Heart left ventricle (tissue), 16 donors: ENCODE results near the gene CFAP99. TPM values are rescaled to one million over a fixed set of nuclear protein-coding genes. Genes with fewer than 3 reads are reported as not detected.

Experiments used
- ATAC-seq, 4 donors: fragments of 200-7000 bp; cut with Tn5 transposase; one replicate each; pipeline ENCODE4 v1.9.1; 2020 to 2022; ENCODE audit warnings: moderate library complexity in 4 of 4, mild to moderate bottlenecking in 3 of 4, moderate number of reproducible peaks in 1 of 4
- DNase-seq, 5 donors: peaks; one replicate each; pipeline ENCODE4 v3.0.0-alpha.2; 2020
- H3K27ac ChIP-seq, 12 donors: fragments of 200-600 bp; sonication (generic) in 4 of 12; one replicate each; pipeline versions ENCODE4 v1.5.0 to v1.8.0; 2016 to 2022; ENCODE audit warnings: mild to moderate bottlenecking in 2 of 12
- H3K27me3 ChIP-seq, 9 donors: fragments of 200-600 bp; sonication (generic) in 2 of 9; one replicate each; pipeline versions ENCODE4 v1.5.1 to v1.8.0; 2016 to 2022; ENCODE audit warnings: mild to moderate bottlenecking in 3 of 9
- H3K36me3 ChIP-seq, 9 donors: fragments of 200-600 bp; sonication (generic) in 2 of 9; one replicate each; pipeline versions ENCODE4 v1.5.0 to v1.8.0; 2018 to 2022; ENCODE audit warnings: mild to moderate bottlenecking in 2 of 9
- H3K4me1 ChIP-seq, 12 donors: fragments of 200-600 bp; sonication (generic) in 4 of 12; one replicate each; pipeline versions ENCODE4 v1.5.0 to v1.8.0; 2016 to 2022; ENCODE audit warnings: mild to moderate bottlenecking in 3 of 12
- H3K4me3 ChIP-seq, 12 donors: fragments of 200-600 bp; sonication (generic) in 4 of 12; one replicate each; pipeline versions ENCODE4 v1.5.0 to v1.8.0; 2017 to 2022; ENCODE audit warnings: mild to moderate bottlenecking in 9 of 12, moderate library complexity in 4 of 12
- H3K9me3 ChIP-seq, 12 donors: fragments of 200-600 bp; sonication (generic) in 4 of 12; one replicate each; pipeline versions ENCODE4 v1.5.0 to v1.8.0; 2016 to 2022; ENCODE audit warnings: mild to moderate bottlenecking in 1 of 12
- POLR2A ChIP-seq, 2 donors: fragments of 450-650 bp; IDR thresholded peaks; one replicate each; pipeline ENCODE4 v1.6.1; 2017; ENCODE audit warnings: antibody characterized with exemption in 2 of 2, mild to moderate bottlenecking in 2 of 2, moderate library complexity in 2 of 2
- WGBS, 4 donors: extraction: QIAGEN DNeasy Blood & Tissue Kit in 2 of 4; methylation state at CpG; one replicate each; pipeline versions ENCODE4 v1.1.5 to v1.1.7; 2013 to 2018; 5-methylcytosine and 5-hydroxymethylcytosine counted together
- intact Hi-C, 10 donors: fragments of 100-400 bp; cut with DNase I; formaldehyde crosslinking; loops; one replicate each; pipeline versions ENCODE4 v1.11.1 to v1.14.2; 2022
- polyA plus RNA-seq, 2 donors: library from polyadenylated mRNA; stranded (reverse); fragments of 200-250 nt; gene quantifications; one replicate each; pipeline ENCODE4 v1.2.3, GENCODE V29; 2013
- total RNA-seq, 9 donors: library from RNA; depleted of rRNA in 2 of 9; stranded (reverse); fragments of >200 nt in 2 of 9; fragmentation: NEBNext Ultra II Directional in 3 of 9; extraction: Animal tissue kit (Norgen Biotek cat#: 25700) in 3 of 9; gene quantifications; one replicate each; pipeline versions ENCODE4 v1.1.0 to v1.2.4, GENCODE V29; 2016 to 2023
- TF ChIP-seq, protein P1 (sequence below), 12 donors: fragments of 200-600 bp; sonication (generic) in 4 of 12; IDR thresholded peaks; one replicate each; pipeline versions ENCODE4 v1.5.0 to v1.8.0; 2018 to 2022; ENCODE audit warnings: antibody characterized with exemption in 12 of 12, mild to moderate bottlenecking in 5 of 12
- donor health status: ischemic (EF 13 %, LVEDD 7.1; RV severe dilation, severe dysfunction).
- donor health status: healthy with polysubstance abuse.
- donor health status: DM: no; HTN: yes; CAD: no.
- donor health status: DM: no; HTN: no; CAD: no.
- donor health status: ischemic (EF 25% LVEDD 6.9; RV normal size, moderate dysfunction).
- donor health status: ischemic (EF 25% LVEDD 5.7; RV mildly dilated, moderate dysfunction).
- donor health status: healthy.
- donor health status: DM: yes; HTN: yes; CAD: no.
- donor health status: ischemic (EF 35%, LVEDD 5.7; RV mildly dilated, moderate dysfunction).
- donor health status: nonischemic (EF 11% LVEDD 7.7; RV severe dilation, severe dysfunction).
- donor health status: DM: yes; HTN: yes; CAD: no.
- donor health status: PGD.
- donor health status: ischemic (EF 29% LVEDD 5.4; RV normal size, mild dysfunction).
- donor health status: nonischemic (EF 23%, LVEDD 6.1; RV moderate dilation, normal function).

The CFAP99 gene
- total and polyA plus RNA-seq, 11 donors: not detected

DNA sequence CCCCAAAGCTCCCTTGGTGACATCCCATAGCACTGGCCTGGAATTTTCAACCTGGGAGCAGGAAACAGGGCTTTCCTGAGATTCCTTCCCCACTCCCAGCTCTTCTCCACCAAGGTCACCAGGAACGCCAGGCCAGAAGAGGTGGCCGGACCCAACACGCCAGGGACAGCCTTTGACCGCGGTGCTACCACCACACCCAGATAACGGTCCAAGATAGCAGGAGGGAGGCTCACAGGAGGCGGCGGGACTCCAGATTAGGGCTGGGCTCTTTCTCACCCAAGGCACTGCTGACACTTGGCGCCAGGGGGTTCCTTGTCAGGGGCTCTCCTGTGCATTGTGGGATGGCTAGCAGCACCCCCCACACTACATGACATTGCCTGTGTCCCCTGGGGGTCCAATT is 23.2 kb upstream of the CFAP99 start:
- H3K9me3 ChIP-seq: no peaks in the 10 kb centered on the region
- H3K36me3 ChIP-seq: no peaks in the 10 kb centered on the region
- no peak overlapping the region for H3K4me3 ChIP-seq
- DNase-seq (no peak), ATAC-seq (no peak)
- intact Hi-C loops: no loop called here
- 81 to 100% (median 82%) methylated on average over 1 to 9 of the region's 9 CpGs for WGBS, 4 donors
- no peak overlapping the region for H3K27ac ChIP-seq
- H3K27me3 ChIP-seq: no peaks in the 10 kb centered on the region
- peaks cover 0 to 11% (median 3%) of the 10 kb centered on the region in 12 donors for H3K4me1 ChIP-seq
- TF ChIP-seq, protein P1, sequence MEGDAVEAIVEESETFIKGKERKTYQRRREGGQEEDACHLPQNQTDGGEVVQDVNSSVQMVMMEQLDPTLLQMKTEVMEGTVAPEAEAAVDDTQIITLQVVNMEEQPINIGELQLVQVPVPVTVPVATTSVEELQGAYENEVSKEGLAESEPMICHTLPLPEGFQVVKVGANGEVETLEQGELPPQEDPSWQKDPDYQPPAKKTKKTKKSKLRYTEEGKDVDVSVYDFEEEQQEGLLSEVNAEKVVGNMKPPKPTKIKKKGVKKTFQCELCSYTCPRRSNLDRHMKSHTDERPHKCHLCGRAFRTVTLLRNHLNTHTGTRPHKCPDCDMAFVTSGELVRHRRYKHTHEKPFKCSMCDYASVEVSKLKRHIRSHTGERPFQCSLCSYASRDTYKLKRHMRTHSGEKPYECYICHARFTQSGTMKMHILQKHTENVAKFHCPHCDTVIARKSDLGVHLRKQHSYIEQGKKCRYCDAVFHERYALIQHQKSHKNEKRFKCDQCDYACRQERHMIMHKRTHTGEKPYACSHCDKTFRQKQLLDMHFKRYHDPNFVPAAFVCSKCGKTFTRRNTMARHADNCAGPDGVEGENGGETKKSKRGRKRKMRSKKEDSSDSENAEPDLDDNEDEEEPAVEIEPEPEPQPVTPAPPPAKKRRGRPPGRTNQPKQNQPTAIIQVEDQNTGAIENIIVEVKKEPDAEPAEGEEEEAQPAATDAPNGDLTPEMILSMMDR (IDR thresholded peaks at IDR 0.05): no peak
- no peak for TF ChIP-seq POLR2A (IDR thresholded peaks at IDR 0.05)

DNA sequence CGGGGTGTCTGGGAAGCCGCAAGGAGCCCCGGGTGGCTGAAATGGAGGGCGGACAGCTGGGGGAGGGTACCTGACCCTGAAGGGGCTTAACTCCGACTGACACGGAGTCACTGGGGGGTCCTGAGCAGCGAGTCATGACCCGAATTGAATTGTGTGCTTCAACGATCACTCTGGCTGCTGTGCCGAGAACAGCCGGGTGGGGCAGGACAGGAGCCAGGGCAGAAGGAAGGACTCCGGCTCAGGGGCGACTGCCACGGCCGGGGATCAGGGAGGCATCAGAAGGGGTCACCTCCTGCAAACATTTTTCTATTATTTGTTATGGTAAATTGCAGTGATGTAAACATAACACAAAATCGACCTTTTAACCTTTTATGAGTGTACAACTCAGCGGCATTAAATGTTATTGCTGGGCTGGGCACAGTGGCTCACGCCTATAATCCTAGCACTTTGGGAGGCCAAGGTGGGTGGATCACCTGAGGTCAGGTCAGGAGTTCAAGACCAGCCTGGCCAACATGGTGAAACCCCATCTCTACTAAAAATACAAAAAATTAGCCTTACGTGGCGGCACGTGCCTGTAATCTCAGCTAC is 21.9 kb upstream of the CFAP99 start:
- Histone ChIP-seq H3K27ac (no peak overlapping the region), H3K4me3 (no peak overlapping the region), H3K4me1 (peaks cover 0 to 14% (median 8%) of the 10 kb centered on the region in 12 donors), H3K36me3 (no peaks in the 10 kb centered on the region), H3K9me3 (no peaks in the 10 kb centered on the region), H3K27me3 (no peaks in the 10 kb centered on the region)
- ATAC-seq (no peak), DNase-seq (no peak)
- intact Hi-C loops: no loop called here
- no peak for TF ChIP-seq POLR2A (IDR thresholded peaks at IDR 0.05)
- TF ChIP-seq, protein P1 (IDR thresholded peaks at IDR 0.05): no peak
- 80 to 89% (median 82%) methylated on average over 21 of the region's 21 CpGs for WGBS, 4 donors

DNA sequence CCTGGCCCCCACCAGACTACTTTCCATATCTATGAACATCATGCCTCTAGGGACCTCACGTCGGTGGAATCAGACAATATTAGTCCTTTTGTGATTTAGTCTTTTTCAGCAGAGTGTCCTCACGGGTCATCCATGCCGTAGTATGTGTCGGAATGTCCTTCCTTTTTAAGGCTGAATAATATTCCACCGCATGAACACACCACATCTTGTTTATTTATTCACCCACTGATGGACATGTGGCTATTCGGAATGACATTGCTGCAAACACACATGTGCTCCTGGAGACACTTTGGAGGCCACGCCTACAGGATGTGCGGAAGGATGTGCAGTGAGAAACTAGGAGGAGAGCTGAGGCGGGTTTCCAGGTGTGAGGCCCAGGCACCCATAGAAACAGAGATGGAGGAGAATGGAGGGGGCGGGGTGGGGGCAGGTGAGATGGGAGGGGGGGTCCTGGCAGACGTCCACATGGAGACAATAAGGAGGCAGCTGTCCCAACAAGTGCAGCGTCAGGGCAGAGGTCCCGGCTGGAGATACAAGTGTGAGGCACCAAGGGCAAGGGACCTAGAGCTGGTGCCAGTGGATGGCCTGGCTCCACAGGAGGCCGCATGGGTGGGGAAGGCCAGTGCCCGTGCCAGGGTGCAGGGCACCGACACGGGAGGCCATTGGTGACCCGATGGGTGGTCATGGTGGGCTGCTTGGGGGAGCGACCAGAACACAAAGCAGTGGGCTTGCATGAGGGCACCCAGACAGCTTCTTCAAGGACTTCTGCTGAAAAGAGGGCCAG is 21.0 kb upstream of the CFAP99 start:
- WGBS, 4 donors: 71 to 82% (median 79%) methylated on average over 20 of the region's 20 CpGs

DNA sequence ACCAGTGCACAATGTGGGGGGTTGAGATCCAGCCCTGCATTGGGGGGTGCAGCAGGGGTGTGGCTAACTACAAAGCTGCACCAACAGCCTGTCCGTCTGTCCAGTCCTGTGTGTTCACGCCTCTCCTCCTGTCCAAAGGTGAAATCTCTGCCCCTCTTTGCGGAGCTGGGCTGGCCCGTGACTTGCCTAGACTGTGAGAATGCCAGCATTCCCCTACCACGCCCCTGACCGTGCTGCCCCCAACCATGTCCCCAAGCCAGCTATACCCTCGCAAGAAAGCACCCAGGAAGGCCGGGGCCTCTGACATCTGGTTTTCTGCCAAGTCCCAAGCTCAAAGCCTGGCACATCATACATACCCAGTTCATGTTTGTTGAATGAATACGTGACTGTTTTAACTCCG is 19.5 kb upstream of the CFAP99 start:
- TF ChIP-seq, protein P1 (IDR thresholded peaks at IDR 0.05): no peak
- TF ChIP-seq POLR2A (IDR thresholded peaks at IDR 0.05): no peak
- H3K36me3 ChIP-seq: no peaks in the 10 kb centered on the region
- peaks cover 0 to 20% (median 15%) of the 10 kb centered on the region in 12 donors for H3K4me1 ChIP-seq
- H3K27ac ChIP-seq: no peak overlapping the region
- DNase-seq: no peak
- 85 to 92% (median 89%) methylated on average over 10 of the region's 10 CpGs for WGBS, 4 donors
- ATAC-seq: no peak
- H3K4me3 ChIP-seq: no peak overlapping the region
- intact Hi-C loops: no loop called here
- H3K27me3 ChIP-seq: no peaks in the 10 kb centered on the region
- no peaks in the 10 kb centered on the region for H3K9me3 ChIP-seq

More for the DNA sequence above, 21.0 kb upstream of the CFAP99 start:
- Histone ChIP-seq H3K27me3 (no peaks in the 10 kb centered on the region), H3K4me3 (no peak overlapping the region), H3K4me1 (peaks cover 0 to 24% (median 17%) of the 10 kb centered on the region in 12 donors), H3K9me3 (no peaks in the 10 kb centered on the region), H3K36me3 (no peaks in the 10 kb centered on the region), H3K27ac (no peak overlapping the region)
- DNase-seq (no peak), ATAC-seq (no peak)
- intact Hi-C loops: no loop called here
- no peak for TF ChIP-seq POLR2A (IDR thresholded peaks at IDR 0.05)
- TF ChIP-seq, protein P1 (IDR thresholded peaks at IDR 0.05): no peak
